K562 (cell line): Measurements from ENCODE around the gene PLS1. TPM values are rescaled to one million over a fixed set of nuclear protein-coding genes. Genes with fewer than 3 reads are reported as not detected.

Experiments
- ADNP ChIP-seq: fragments of 200-800 bp; sonication (Bioruptor generic); IDR thresholded peaks from 2 replicates; pipeline ENCODE4 v1.6.1; 2016; ENCODE audit warnings: missing genetic modification characterization, missing compliant biosample characterization
- ETS1 ChIP-seq: conservative IDR thresholded peaks from 2 replicates; pipeline ENCODE4 v1.6.1; 2011; ENCODE audit warnings: low read depth, mild to moderate bottlenecking, low read length; ENCODE audit not compliant: control insufficient read depth
- GTF2E2 ChIP-seq: fragments of 200-800 bp; sonication (Bioruptor generic); IDR thresholded peaks from 2 replicates; pipeline ENCODE4 v1.6.1; 2016; ENCODE audit warnings: missing genetic modification characterization, missing compliant biosample characterization
- NEUROD1 ChIP-seq: fragments of 150-350 bp; IDR thresholded peaks from 2 replicates; pipeline ENCODE4 v1.6.1; 2014; ENCODE audit warnings: borderline replicate concordance, low read length, low read depth; ENCODE audit not compliant: partially characterized antibody
- SP1 ChIP-seq: sonication (generic); formaldehyde crosslinking; IDR thresholded peaks from 2 replicates; pipeline ENCODE4 v1.8.1; 2022; ENCODE audit warnings: mild to moderate bottlenecking, missing genetic modification reagents
- ZNF436 ChIP-seq: fragments of 250-450, 450-650 bp; sonication (Bioruptor Pico); formaldehyde crosslinking; IDR thresholded peaks from 2 replicates; pipeline ENCODE4 v1.7.0; 2020; ENCODE audit warnings: mild to moderate bottlenecking
- ZNF766 ChIP-seq: fragments of 200-800 bp; sonication (Bioruptor generic); conservative IDR thresholded peaks from 2 replicates; pipeline ENCODE4 v1.6.1; 2016; ENCODE audit warnings: missing genetic modification characterization, missing compliant biosample characterization
- polyA plus RNA-seq, 8 experiments: library from polyadenylated mRNA; depleted of rRNA in 4 of 8; stranded (reverse) in 5 of 8; unstranded in 3 of 8; fragments of >200 nt; fragmentation: Nextera tagmentation in 2 of 8; fragmentation: Illumina TruSeq in 1 of 8; extraction: Ambion mirVana in 2 of 8; extraction: Trizol in 1 of 8; gene quantifications; 2 replicates each; pipeline versions ENCODE4 v1.2.1 to v1.2.3, GENCODE V29; 2011 to 2014; ENCODE audit warnings: inconsistent platforms in 1 of 8, missing spikeins in 1 of 8
- total RNA-seq, 7 experiments: library from RNA; depleted of rRNA in 6 of 7; stranded (reverse); fragments of >200 nt in 6 of 7; fragmentation: Illumina TruSeq in 2 of 7; extraction: Trizol in 2 of 7; gene quantifications; 2 replicates each; pipeline versions ENCODE4 v1.2.1 to v1.2.3, GENCODE V29; 2011 to 2021; ENCODE audit warnings: low replicate concordance in 1 of 7
- TF ChIP-seq, protein P1 (sequence below): sonication (generic); formaldehyde crosslinking; IDR thresholded peaks from 2 replicates; pipeline ENCODE4 v1.8.0; 2023; ENCODE audit warnings: mild to moderate bottlenecking, missing genetic modification reagents
- TF ChIP-seq, protein P2 (sequence below): IDR thresholded peaks from 2 replicates; pipeline ENCODE4 v1.6.1; 2016; ENCODE audit warnings: missing genetic modification characterization, missing compliant biosample characterization
- TF ChIP-seq, protein P3 (sequence below): fragments of 450-650 bp; IDR thresholded peaks from 2 replicates; pipeline ENCODE4 v1.6.1; 2017; ENCODE audit warnings: antibody characterized with exemption, mild to moderate bottlenecking

PLS1 gene
- total and polyA plus RNA-seq, 9 of the 15 experiments (the other 6 are each of a cell fraction or from before 2014, with no cell fraction given): 6.1 to 21.3 (median 13.0) TPM

- peak; percentile 75; the same call in 1 of the 2 replicates for TF ChIP-seq ETS1
- peak; percentile 75 for TF ChIP-seq SP1 (CRISPR knock-in tag)
- TF ChIP-seq, protein P1, sequence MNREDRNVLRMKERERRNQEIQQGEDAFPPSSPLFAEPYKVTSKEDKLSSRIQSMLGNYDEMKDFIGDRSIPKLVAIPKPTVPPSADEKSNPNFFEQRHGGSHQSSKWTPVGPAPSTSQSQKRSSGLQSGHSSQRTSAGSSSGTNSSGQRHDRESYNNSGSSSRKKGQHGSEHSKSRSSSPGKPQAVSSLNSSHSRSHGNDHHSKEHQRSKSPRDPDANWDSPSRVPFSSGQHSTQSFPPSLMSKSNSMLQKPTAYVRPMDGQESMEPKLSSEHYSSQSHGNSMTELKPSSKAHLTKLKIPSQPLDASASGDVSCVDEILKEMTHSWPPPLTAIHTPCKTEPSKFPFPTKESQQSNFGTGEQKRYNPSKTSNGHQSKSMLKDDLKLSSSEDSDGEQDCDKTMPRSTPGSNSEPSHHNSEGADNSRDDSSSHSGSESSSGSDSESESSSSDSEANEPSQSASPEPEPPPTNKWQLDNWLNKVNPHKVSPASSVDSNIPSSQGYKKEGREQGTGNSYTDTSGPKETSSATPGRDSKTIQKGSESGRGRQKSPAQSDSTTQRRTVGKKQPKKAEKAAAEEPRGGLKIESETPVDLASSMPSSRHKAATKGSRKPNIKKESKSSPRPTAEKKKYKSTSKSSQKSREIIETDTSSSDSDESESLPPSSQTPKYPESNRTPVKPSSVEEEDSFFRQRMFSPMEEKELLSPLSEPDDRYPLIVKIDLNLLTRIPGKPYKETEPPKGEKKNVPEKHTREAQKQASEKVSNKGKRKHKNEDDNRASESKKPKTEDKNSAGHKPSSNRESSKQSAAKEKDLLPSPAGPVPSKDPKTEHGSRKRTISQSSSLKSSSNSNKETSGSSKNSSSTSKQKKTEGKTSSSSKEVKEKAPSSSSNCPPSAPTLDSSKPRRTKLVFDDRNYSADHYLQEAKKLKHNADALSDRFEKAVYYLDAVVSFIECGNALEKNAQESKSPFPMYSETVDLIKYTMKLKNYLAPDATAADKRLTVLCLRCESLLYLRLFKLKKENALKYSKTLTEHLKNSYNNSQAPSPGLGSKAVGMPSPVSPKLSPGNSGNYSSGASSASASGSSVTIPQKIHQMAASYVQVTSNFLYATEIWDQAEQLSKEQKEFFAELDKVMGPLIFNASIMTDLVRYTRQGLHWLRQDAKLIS (CRISPR knock-in tag): peak; percentile 81
- no peak for TF ChIP-seq ADNP (tag)
- no peak for TF ChIP-seq ZNF766
- TF ChIP-seq NEUROD1: peak; percentile 99
- TF ChIP-seq, protein P2, sequence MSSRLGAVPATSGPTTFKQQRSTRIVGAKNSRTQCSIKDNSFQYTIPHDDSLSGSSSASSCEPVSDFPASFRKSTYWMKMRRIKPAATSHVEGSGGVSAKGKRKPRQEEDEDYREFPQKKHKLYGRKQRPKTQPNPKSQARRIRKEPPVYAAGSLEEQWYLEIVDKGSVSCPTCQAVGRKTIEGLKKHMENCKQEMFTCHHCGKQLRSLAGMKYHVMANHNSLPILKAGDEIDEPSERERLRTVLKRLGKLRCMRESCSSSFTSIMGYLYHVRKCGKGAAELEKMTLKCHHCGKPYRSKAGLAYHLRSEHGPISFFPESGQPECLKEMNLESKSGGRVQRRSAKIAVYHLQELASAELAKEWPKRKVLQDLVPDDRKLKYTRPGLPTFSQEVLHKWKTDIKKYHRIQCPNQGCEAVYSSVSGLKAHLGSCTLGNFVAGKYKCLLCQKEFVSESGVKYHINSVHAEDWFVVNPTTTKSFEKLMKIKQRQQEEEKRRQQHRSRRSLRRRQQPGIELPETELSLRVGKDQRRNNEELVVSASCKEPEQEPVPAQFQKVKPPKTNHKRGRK (tag): no peak
- TF ChIP-seq GTF2E2: peak; percentile 83; the same call in 1 of the 2 replicates
- TF ChIP-seq ZNF436 (CRISPR knock-in tag): no peak
- TF ChIP-seq, protein P3, sequence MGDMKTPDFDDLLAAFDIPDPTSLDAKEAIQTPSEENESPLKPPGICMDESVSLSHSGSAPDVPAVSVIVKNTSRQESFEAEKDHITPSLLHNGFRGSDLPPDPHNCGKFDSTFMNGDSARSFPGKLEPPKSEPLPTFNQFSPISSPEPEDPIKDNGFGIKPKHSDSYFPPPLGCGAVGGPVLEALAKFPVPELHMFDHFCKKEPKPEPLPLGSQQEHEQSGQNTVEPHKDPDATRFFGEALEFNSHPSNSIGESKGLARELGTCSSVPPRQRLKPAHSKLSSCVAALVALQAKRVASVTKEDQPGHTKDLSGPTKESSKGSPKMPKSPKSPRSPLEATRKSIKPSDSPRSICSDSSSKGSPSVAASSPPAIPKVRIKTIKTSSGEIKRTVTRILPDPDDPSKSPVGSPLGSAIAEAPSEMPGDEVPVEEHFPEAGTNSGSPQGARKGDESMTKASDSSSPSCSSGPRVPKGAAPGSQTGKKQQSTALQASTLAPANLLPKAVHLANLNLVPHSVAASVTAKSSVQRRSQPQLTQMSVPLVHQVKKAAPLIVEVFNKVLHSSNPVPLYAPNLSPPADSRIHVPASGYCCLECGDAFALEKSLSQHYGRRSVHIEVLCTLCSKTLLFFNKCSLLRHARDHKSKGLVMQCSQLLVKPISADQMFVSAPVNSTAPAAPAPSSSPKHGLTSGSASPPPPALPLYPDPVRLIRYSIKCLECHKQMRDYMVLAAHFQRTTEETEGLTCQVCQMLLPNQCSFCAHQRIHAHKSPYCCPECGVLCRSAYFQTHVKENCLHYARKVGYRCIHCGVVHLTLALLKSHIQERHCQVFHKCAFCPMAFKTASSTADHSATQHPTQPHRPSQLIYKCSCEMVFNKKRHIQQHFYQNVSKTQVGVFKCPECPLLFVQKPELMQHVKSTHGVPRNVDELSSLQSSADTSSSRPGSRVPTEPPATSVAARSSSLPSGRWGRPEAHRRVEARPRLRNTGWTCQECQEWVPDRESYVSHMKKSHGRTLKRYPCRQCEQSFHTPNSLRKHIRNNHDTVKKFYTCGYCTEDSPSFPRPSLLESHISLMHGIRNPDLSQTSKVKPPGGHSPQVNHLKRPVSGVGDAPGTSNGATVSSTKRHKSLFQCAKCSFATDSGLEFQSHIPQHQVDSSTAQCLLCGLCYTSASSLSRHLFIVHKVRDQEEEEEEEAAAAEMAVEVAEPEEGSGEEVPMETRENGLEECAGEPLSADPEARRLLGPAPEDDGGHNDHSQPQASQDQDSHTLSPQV: no peak
Observed at GRCh38 chr3:142595951-142596725, at the start of gene PLS1 (continued).
